H7 (cell line): ENCODE results near the gene SIGLEC8. TPM values are rescaled to one million over a fixed set of nuclear protein-coding genes. Genes with fewer than 3 reads are reported as not detected.

ENCODE experiments used
- DNase-seq: peaks from one replicate; pipeline ENCODE4 v3.0.0; 2012
- H3K27me3 ChIP-seq: 2 replicates; pipeline ENCODE4 v1.6.0; 2011; ENCODE audit warnings: mild to moderate bottlenecking, low read length; ENCODE audit not compliant: control insufficient read depth, insufficient read depth
- H3K36me3 ChIP-seq: replicated peaks from 2 replicates; pipeline ENCODE4 v1.5.1; 2011; ENCODE audit warnings: low read length; ENCODE audit not compliant: control insufficient read depth, insufficient read depth
- H3K4me3 ChIP-seq: 2 replicates; pipeline ENCODE4 v1.5.1; 2011; ENCODE audit warnings: low read depth, mild to moderate bottlenecking, control low read depth, low read length, moderate library complexity; ENCODE audit not compliant: insufficient read depth
- total RNA-seq: library from RNA; depleted of rRNA; stranded (reverse); fragments of >200 nt; shearing (Covaris generic); gene quantifications from 2 replicates; pipeline ENCODE4 v1.2.3, GENCODE V29; 2014

Gene SIGLEC8
- total RNA-seq, 1 experiment from 2014 or later: not detected

GRCh38 chr19:51480590-51480989, 22.3 kb upstream of the SIGLEC8 start:
- no peaks in the 10 kb centered on the region for H3K36me3 ChIP-seq
- H3K4me3 ChIP-seq: no peak overlapping the region
- no peak for DNase-seq
- H3K27me3 ChIP-seq: no peaks in the 10 kb centered on the region

GRCh38 chr19:51479531-51480331, 21.5 kb upstream of the SIGLEC8 start:
- DNase-seq: no peak
- H3K36me3 ChIP-seq: no peaks in the 10 kb centered on the region
- H3K27me3 ChIP-seq: no peaks in the 10 kb centered on the region; the same call in 1 of the 2 replicates

GRCh38 chr19:51478381-51479234, 20.4 kb upstream of the SIGLEC8 start, which contains the start of gene CEACAM18:
Gene CEACAM18, plus strand, starts transcription at chr19:51478539.
- no peaks in the 10 kb centered on the region; the same call in 1 of the 2 replicates for H3K27me3 ChIP-seq
- DNase-seq: no peak
- no peak within 1 kb of the TSS for H3K4me3 ChIP-seq
- H3K36me3 ChIP-seq: no peaks in the 10 kb centered on the region

More at GRCh38 chr19:51479531-51480331, 21.5 kb upstream of the SIGLEC8 start:
- H3K4me3 ChIP-seq: no peak overlapping the region

- no peak for DNase-seq
- Histone ChIP-seq H3K4me3 (no peak overlapping the region), H3K27me3 (no peaks in the 10 kb centered on the region; the same call in 1 of the 2 replicates), H3K36me3 (no peaks in the 10 kb centered on the region)
Measured at GRCh38 chr19:51477344-51477743, 19.1 kb upstream of the SIGLEC8 start.

- H3K4me3 ChIP-seq: no peak overlapping the region
- DNase-seq: no peak
- H3K27me3 ChIP-seq: no peaks in the 10 kb centered on the region; the same call in 1 of the 2 replicates
- no peaks in the 10 kb centered on the region for H3K36me3 ChIP-seq
Measured at GRCh38 chr19:51476164-51476563, 17.9 kb upstream of the SIGLEC8 start.

- H3K36me3 ChIP-seq: no peaks in the 10 kb centered on the region
- DNase-seq: peak; percentile 82
- no peak overlapping the region for H3K4me3 ChIP-seq
- no peaks in the 10 kb centered on the region; the same call in 1 of the 2 replicates for H3K27me3 ChIP-seq
Measured at GRCh38 chr19:51473009-51473707, 14.9 kb upstream of the SIGLEC8 start.

- Histone ChIP-seq H3K4me3 (no peak overlapping the region), H3K27me3 (no peaks in the 10 kb centered on the region; the same call in 1 of the 2 replicates), H3K36me3 (no peaks in the 10 kb centered on the region)
- DNase-seq: no peak
Measured at GRCh38 chr19:51472607-51473006, 14.4 kb upstream of the SIGLEC8 start.

GRCh38 chr19:51471527-51471926, 13.3 kb upstream of the SIGLEC8 start:
- Histone ChIP-seq H3K4me3 (no peak overlapping the region), H3K27me3 (no peaks in the 10 kb centered on the region; the same call in 1 of the 2 replicates), H3K36me3 (no peaks in the 10 kb centered on the region)
- DNase-seq: no peak

- Histone ChIP-seq H3K36me3 (no peaks in the 10 kb centered on the region), H3K4me3 (no peak overlapping the region), H3K27me3 (no peaks in the 10 kb centered on the region; the same call in 1 of the 2 replicates)
- DNase-seq: no peak
Measured at GRCh38 chr19:51470966-51471365, 12.7 kb upstream of the SIGLEC8 start.

GRCh38 chr19:51469629-51470028, 11.4 kb upstream of the SIGLEC8 start:
- Histone ChIP-seq H3K36me3 (no peaks in the 10 kb centered on the region), H3K27me3 (no peaks in the 10 kb centered on the region; the same call in 1 of the 2 replicates), H3K4me3 (no peak overlapping the region)
- no peak for DNase-seq

GRCh38 chr19:51469162-51469561, 10.9 kb upstream of the SIGLEC8 start:
- peaks cover 2% of the 10 kb centered on the region; the same call in 1 of the 2 replicates for H3K27me3 ChIP-seq
- DNase-seq: no peak

GRCh38 chr19:51468545-51468920, 10.3 kb upstream of the SIGLEC8 start:
- no peak for DNase-seq
- Histone ChIP-seq H3K36me3 (no peaks in the 10 kb centered on the region), H3K27me3 (peaks cover 2% of the 10 kb centered on the region; the same call in 1 of the 2 replicates), H3K4me3 (no peak overlapping the region)

More at GRCh38 chr19:51469162-51469561, 10.9 kb upstream of the SIGLEC8 start:
- Histone ChIP-seq H3K4me3 (no peak overlapping the region), H3K36me3 (no peaks in the 10 kb centered on the region)

GRCh38 chr19:51467864-51468544, 9.8 kb upstream of the SIGLEC8 start:
- Histone ChIP-seq H3K36me3 (no peaks in the 10 kb centered on the region), H3K4me3 (no peak overlapping the region), H3K27me3 (peaks cover 2% of the 10 kb centered on the region; the same call in 1 of the 2 replicates)
- no peak for DNase-seq

GRCh38 chr19:51466723-51467122, 8.5 kb upstream of the SIGLEC8 start:
- peaks cover 5% of the 10 kb centered on the region; the same call in 1 of the 2 replicates for H3K27me3 ChIP-seq
- no peak overlapping the region for H3K4me3 ChIP-seq
- DNase-seq: no peak
- H3K36me3 ChIP-seq: no peaks in the 10 kb centered on the region
